ENCODE data around the gene CREM. TPM values are rescaled to one million over a fixed set of nuclear protein-coding genes. Genes with fewer than 3 reads are reported as not detected.

CREM gene
- total and polyA plus RNA-seq, 2 of the 8 experiments (the other 6 are each of a cell fraction or from before 2014, with no cell fraction given): 18.7 to 21.9 TPM

GRCh38 chr10:35124540-35124939 lies 2.1 kb upstream of the CREM start:
- no peak overlapping the region for H3K14ac ChIP-seq (ENCODE audit: insufficient read length)
- DNase-seq (ENCODE audit: low read depth in 1 of 2, low spot score in 2 of 2) (no peak), FAIRE-seq (no peak)
- peaks cover 0 to 3% (median 0%) of the 10 kb centered on the region in 4 experiments; a peak in 2 of 7 replicates for H3K4me1 ChIP-seq (replicated peaks in 1 of 4; ENCODE audit: control insufficient read depth in 3 of 4, insufficient read depth in 4 of 4, low read length in 3 of 4)
- H3K23ac ChIP-seq (ENCODE audit: insufficient read length): no peak overlapping the region
- H4K8ac ChIP-seq (ENCODE audit: extremely low read depth, insufficient read depth, low read length): no peak overlapping the region
- CTCF ChIA-PET (ENCODE audit: partially characterized antibody): interaction anchor here (0.9 to 11.9 kb wide), 2 partner anchors 10 to 94 kb away, joined by 3 to 177 read pairs; no protein-coding TSS in a partner anchor
- H3K56ac ChIP-seq (replicated peaks; ENCODE audit: insufficient read length, low read depth, low read length): no peak overlapping the region
- no peak overlapping the region for H3K27ac ChIP-seq (ENCODE audit: low read depth, low read length)
- no peak overlapping the region for H3K18ac ChIP-seq (ENCODE audit: extremely low read depth, low read length)
- H4K20me1 ChIP-seq (replicated peaks in 1 of 2; ENCODE audit: control insufficient read depth in 1 of 2, insufficient read depth in 2 of 2, low read length in 2 of 2): no peaks in the 10 kb centered on the region
- no peak overlapping the region for H2AFZ ChIP-seq (ENCODE audit: low read length)
- no peak overlapping the region for H2BK120ac ChIP-seq (replicated peaks; ENCODE audit: low read depth, low read length)
- no peaks in the 10 kb centered on the region for H3K36me3 ChIP-seq (ENCODE audit: control insufficient read depth in 2 of 4, insufficient read depth in 4 of 4, low read length in 3 of 4)
- H2BK15ac ChIP-seq (ENCODE audit: low read length): no peak overlapping the region
- H3K9ac ChIP-seq (replicated peaks in 1 of 4; ENCODE audit: extremely low read depth in 1 of 4, low read depth in 3 of 4, low read length in 3 of 4): no peak overlapping the region
- H2BK12ac ChIP-seq (ENCODE audit: low read depth, low read length): no peak overlapping the region
- WGBS, 2 experiments (ENCODE audit: extremely low coverage in 1 of 2, insufficient coverage in 1 of 2, insufficient read length in 1 of 2, insufficient replicate concordance in 2 of 2, low coverage in 1 of 2, low lambda C conversion rate in 2 of 2, missing lambda C conversion rate in 1 of 2): 78% methylated on average over 6 of the region's 6 CpGs; no CpG with 5 or more reads in 1 of the 2 experiments
- no peak overlapping the region for H3K4me2 ChIP-seq (ENCODE audit: insufficient read depth in 1 of 2, low read depth in 2 of 2, low read length in 2 of 2)
- TF ChIP-seq, protein P1, sequence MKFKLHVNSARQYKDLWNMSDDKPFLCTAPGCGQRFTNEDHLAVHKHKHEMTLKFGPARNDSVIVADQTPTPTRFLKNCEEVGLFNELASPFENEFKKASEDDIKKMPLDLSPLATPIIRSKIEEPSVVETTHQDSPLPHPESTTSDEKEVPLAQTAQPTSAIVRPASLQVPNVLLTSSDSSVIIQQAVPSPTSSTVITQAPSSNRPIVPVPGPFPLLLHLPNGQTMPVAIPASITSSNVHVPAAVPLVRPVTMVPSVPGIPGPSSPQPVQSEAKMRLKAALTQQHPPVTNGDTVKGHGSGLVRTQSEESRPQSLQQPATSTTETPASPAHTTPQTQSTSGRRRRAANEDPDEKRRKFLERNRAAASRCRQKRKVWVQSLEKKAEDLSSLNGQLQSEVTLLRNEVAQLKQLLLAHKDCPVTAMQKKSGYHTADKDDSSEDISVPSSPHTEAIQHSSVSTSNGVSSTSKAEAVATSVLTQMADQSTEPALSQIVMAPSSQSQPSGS (IDR thresholded peaks at IDR 0.05; ENCODE audit: low read length): no peak
- TF ChIP-seq CTBP2 (IDR thresholded peaks at IDR 0.05; ENCODE audit: borderline replicate concordance, insufficient read depth, insufficient read length, low read length) (no peak), ATF3 (IDR thresholded peaks at IDR 0.05; ENCODE audit: insufficient read depth, low read depth, low read length) (no peak), HDAC2 (IDR thresholded peaks at IDR 0.05; ENCODE audit: borderline replicate concordance in 1 of 2, low read depth in 2 of 2, low read length in 2 of 2) (no peak), USF2 (IDR thresholded peaks at IDR 0.05; ENCODE audit: low read length) (no peak), SRF (IDR thresholded peaks at IDR 0.05; ENCODE audit: low read depth, low read length) (no peak), GABPA (IDR thresholded peaks at IDR 0.05; ENCODE audit: borderline replicate concordance, insufficient read depth, low read length) (no peak)
- no peaks in the 10 kb centered on the region for H3K79me1 ChIP-seq (ENCODE audit: low read depth, low read length)
- no peak overlapping the region for H2BK5ac ChIP-seq (ENCODE audit: low read depth, low read length)
- H3K23me2 ChIP-seq (ENCODE audit: low read depth, low read length): peaks cover 3% of the 10 kb centered on the region; the same call in 1 of the 2 replicates
- H4K91ac ChIP-seq (replicated peaks; ENCODE audit: insufficient read length, low read length): no peak overlapping the region
- peaks cover 0 to 13% of the 10 kb centered on the region in 2 experiments; a peak in 2 of 4 replicates for H3K79me2 ChIP-seq (ENCODE audit: control insufficient read depth in 1 of 2, insufficient read depth in 2 of 2, low read length in 2 of 2)
- no peaks in the 10 kb centered on the region; a peak in 1 of 4 replicates for H3K9me3 ChIP-seq (ENCODE audit: insufficient read depth in 2 of 2, low read depth in 1 of 2, low read length in 1 of 2)
- no peak overlapping the region for H3K4ac ChIP-seq (replicated peaks; ENCODE audit: insufficient read length, low read depth, low read length)
- no peak overlapping the region for H2AK5ac ChIP-seq (ENCODE audit: low read depth, low read length)
- H3K27me3 ChIP-seq (replicated peaks in 1 of 4; ENCODE audit: control insufficient read depth in 3 of 4, extremely low read depth in 1 of 4, insufficient read depth in 3 of 4, low read length in 3 of 4): no peaks in the 10 kb centered on the region; a peak in 1 of 7 replicates
- no peak overlapping the region for H3K4me3 ChIP-seq (ENCODE audit: extremely low read depth in 1 of 4, insufficient read depth in 2 of 4, low read depth in 3 of 4, low read length in 4 of 4)
- POLR2A ChIA-PET (ENCODE audit: partially characterized antibody): no interaction called here
- H4K5ac ChIP-seq (ENCODE audit: insufficient read length, low read depth, low read length): no peak overlapping the region
- H2BK20ac ChIP-seq (ENCODE audit: low read length): no peak overlapping the region
